ENCODE results near the gene DCC. TPM values are rescaled to one million over a fixed set of nuclear protein-coding genes. Genes with fewer than 3 reads are reported as not detected.

The DCC gene
- total RNA-seq, 2 donors from 2014 or later, result 0.03 TPM; not detected in 1

DNA sequence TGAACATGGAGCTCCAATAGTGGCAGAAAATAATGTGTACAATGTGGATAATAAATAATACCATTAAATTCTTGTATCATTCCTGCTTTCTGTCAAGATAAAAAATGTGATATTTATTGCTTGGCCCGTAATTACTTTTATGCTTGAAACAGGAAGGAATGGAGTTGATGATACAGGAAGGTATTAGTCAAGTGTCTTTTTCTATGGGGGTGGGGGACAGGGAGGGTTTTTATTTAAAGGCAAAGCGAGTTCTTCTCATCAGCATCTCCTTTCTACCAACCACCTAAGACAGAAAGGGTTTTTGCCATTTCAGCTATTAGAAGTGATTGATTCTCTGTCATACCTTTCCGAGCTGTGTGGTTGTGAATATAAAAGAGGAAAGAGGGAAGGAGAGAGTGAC, 135.3 kb downstream of the DCC start:
- DNase-seq, result no peak
- no peak for ATAC-seq
- intact Hi-C loops (cut with DNase I), result no loop called here

DNA sequence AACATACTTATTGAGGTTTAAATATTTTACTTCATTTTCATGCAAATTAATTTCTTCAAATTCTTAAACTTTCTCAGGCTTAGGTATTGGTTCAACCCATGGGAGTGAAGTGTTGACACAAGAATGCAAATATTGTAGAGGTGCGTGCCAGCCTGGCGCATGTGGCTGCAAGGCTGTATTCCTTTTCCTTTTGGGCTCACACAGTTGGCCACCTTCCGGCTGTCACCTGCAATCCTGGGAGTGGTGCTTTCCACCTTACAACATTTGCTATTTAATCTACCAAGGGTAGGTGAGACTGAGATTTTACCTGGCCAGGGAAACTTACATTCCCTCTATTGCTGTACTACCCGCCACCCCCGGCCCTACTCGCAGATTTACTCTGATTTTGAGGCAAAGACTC, 141.1 kb downstream of the DCC start:
- ATAC-seq, result no peak
- DNase-seq, result no peak
- intact Hi-C loops (cut with DNase I), result no loop called here

DNA sequence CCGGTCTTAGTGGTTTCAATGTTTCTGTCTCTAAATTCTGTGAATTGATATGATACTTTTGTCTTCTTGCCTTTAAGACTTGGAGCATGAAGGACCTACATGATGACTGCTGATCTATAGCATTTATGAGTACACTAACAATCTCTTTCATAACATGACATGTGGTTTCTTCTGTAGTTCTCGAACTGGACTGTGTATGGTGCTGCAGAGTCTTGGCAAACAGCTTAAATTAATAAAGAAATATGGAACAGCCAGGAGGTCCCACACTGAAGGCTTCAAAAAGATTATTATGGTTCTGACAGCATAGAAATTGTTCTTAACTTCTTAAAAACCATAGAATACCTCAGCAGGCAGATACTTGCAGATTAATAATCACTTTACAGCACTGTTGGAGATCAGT, 145.0 kb downstream of the DCC start:
- ATAC-seq, result no peak

DNA sequence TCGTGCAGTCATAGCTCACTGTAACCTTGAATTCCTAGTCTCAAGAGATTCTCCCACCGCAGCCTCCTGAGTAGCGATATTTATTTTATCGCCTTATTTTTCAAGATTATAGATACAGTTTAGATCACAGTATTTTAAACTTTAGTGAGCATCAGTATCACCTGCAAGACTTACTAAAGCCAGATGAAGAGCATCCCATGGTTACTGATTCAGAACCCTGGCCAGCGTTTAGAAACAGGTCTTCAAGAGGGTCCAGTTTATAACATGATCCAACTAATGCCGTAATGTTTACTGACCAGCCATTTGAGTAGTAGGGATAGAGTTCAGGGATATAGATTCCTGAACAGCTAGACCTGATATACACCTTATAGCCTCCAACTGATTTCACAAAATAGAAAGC, 146.1 kb downstream of the DCC start:
- no peak for DNase-seq
- no peak for ATAC-seq
- intact Hi-C loops (cut with DNase I), result no loop called here

More for the DNA sequence above, 145.0 kb downstream of the DCC start:
- DNase-seq, result no peak
- intact Hi-C loops (cut with DNase I), result no loop called here

DNA sequence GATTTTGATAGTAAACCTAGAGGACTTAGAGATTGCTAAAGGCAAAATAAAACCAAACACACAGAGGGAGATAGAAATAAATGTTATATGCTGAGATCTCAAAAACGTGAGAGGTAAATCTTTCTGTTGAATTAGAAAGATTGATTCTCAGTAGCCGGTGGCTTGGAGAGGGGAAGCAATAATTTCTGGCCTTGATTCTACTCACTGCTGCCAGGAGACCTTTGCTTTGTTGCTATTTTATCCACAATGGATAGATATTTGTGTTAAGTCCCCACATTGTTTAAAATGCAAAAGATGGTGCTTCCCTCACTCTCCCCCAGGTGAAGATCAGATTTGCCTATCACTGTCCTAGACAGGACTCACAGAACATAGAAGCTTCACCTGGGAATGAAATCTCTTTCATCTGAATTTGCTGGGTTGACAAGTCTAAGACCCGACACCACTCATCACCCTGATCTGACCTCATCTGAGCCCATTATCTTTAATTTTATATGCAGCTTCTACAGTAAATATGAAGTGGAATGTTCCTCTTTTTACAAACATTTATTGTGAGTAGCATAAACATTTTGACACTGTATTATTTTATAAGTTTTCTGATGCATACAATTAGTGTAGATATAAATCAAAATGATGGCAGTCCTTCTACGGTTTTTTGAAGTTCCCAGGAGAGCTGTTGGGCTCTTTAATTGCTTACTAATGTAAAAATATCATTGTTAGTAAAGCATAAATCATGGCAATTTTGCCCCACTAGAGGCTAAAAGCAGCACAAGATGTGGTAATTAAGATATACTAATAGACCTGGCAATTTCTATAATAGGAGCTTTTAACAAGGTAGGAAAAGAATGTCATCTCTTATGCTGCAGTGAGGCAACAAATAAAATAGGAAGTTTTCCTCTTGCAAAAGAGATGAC, 149.7 kb downstream of the DCC start:
- intact Hi-C loops (cut with DNase I), result no loop called here
- DNase-seq (no peak), ATAC-seq (no peak)

DNA sequence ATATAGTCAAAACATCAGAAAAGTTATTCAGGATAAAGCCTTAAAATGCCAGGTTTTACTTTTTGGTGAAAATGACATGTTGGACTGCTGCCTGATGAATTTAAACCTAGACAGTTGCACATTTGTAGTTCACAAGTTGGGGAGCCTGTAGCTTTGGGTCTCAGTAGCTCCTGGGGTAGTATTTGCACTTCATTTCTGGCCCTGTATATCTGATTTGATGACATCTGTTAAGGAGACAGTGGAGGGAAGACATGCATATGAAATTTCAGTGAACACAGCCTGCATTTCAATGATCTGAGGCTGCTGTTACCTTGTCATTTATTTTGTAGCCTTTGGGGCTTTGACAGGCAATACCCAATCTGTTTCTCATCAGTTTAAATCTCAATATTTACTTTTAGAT, 156.4 kb downstream of the DCC start:
- no peak for DNase-seq
- ATAC-seq, result no peak
- intact Hi-C loops (cut with DNase I), result no loop called here

DNA sequence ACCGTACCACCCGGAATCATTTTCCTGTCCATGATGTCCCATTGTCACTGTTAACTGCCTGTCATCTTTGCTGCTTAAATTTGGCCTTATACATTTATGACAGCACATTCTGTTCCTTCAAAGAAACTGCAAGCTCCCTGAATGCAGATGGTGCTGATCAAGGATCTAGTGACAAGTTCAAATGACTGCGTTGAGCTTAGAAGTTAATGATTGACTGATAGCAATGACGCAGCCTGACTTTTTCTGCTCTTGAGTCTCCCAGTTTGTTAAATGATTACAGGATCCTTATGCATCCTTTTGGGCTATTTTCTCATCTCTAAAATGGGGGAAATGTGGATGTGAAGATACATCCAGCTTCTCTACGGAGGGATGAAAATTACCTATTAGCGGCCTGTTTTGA, 159.0 kb downstream of the DCC start:
- intact Hi-C loops (cut with DNase I), result no loop called here
- no peak for ATAC-seq

DNA sequence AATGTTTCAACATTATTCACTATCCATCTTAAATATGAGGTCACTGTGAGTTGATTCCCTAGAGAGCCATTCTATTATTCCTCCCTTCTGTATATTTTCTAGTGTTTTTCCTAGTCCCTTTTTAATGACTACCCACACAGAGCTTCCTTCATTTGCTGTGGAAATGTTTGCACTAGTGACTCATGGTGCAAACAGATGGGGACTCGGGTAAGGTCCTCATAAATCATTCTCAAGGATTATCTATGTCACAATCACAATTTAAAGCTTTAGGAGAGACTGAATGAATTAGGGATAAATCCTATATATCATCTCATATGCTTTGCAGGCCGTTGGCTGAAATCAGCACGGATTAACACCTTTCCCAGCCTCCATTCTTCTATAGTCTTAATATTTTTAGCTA, 159.6 kb downstream of the DCC start:
- ATAC-seq, result no peak
- DNase-seq, result no peak
- intact Hi-C loops (cut with DNase I), result no loop called here

More for the DNA sequence above, 159.0 kb downstream of the DCC start:
- no peak for DNase-seq

DNA sequence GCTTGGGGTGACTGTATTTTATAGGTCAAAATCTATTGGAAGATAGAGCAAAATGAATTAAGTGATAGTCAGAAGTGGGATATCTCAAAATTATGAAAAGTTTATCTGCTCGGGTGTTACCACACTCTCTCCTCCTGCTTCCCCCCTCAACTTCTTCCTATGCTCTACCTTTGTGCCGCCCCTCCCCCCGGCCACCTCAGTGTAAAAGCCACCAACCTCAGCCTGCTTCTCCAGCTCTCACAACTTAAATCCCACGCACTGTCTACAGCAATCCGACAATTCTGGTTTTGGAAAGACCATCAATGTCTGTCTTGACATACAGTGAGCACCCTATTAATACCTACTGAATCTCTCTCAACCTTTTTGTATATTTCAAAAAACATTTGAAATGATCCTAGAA, 164.6 kb downstream of the DCC start:
- intact Hi-C loops (cut with DNase I), result no loop called here
- DNase-seq (no peak), ATAC-seq (no peak)

DNA sequence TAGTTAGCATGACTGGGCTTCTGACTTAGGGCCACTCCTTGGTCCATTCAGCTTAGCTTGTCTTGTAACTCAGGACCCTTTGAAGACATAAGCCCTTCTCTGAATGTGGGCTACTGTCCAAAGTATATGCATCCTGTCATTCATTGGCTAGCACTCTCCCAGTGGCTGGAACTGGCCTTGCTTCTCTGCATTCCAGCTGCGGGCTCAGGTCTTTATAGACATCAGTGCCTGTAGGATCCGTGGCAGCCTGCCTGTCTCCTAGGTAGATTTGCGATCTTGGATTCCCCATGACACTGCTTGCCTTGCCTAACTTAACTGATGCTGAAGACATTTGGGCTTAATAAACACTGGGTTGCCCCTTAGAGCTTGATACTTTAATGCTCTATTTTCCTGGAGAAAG, 170.1 kb downstream of the DCC start:
- intact Hi-C loops (cut with DNase I), result no loop called here
- DNase-seq, result no peak
- ATAC-seq, result no peak

DNA sequence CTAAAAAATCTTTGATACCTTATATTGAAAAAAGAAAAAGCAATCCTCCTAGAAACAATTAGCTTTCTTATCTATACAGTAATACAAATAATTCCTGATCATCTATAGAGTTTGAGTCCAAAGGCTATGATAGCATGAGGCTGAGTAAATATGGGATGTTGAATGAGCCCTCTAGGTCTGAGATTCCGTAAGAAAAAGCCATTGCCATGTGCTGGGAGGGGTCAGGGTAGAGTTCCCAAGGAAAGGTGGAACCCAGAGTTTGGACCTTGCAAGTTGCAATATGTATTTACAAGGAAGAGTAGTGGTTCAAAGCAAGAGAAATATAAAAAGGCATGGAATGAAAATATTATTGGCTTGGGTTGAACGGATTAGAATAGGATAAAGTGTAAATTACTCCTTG, 178.1 kb downstream of the DCC start:
- ATAC-seq, result no peak
- DNase-seq, result no peak
- intact Hi-C loops (cut with DNase I), result no loop called here

DNA sequence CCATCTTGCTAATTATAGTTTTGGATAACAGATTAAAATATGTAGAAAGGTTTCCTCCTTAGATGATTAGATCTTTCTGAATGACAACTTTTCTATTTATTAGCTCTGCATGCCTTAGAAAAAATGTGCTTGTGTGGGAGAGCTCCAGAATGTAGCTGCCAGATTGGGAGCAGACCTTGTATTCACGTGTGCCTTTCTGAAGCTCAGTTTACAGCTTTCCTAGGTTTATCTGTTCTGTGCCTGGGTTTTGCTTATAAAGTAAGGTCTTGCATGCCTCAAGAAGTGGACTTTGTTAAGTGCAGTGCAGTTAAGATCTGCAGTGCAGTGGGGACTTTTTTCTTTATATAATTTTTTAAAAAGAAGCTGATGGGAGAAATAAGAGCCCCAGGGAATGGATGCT, 179.0 kb downstream of the DCC start:
- no peak for ATAC-seq

DNA sequence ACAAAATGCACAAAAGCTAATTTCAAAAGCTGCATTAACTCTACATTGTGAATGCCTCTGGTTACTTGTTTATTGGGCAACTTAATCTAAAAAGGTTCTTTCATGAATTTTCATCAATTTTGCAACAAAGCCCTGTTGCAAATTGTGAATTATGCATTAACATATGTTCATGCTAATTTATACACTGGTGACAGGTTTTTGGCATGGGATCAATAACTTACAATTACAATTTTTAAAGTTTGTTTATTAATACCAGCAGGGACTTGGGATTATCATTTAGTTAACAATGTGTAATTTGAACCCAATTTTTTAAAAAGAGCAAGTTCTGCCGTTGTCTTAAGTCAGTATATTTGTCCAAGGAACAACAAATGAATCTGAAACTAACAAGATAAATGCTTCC, 183.6 kb downstream of the DCC start:
- DNase-seq, result no peak
- ATAC-seq, result no peak
- intact Hi-C loops (cut with DNase I), result no loop called here

More for the DNA sequence above, 179.0 kb downstream of the DCC start:
- intact Hi-C loops (cut with DNase I), result no loop called here
- no peak for DNase-seq

DNA sequence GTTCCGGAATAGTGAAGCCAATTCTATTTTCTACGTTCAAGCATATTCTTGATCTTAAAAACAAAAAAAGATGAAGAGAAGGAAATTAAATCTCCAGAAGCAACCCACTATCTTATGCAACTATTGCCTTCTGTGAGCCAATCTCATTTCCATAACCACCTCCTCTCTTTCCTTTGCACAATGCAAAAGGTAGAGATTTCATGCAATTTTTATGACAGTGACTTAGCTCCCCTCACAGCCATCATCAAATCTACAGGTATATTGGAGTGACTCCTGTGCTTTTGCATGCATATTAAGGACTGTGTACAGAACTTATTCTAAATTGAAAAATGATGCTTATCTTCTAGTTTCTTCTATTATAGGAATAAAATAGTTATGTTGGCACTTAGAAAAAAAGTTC, 191.8 kb downstream of the DCC start:
- intact Hi-C loops (cut with DNase I), result no loop called here
- ATAC-seq, result no peak
- DNase-seq, result no peak

DNA sequence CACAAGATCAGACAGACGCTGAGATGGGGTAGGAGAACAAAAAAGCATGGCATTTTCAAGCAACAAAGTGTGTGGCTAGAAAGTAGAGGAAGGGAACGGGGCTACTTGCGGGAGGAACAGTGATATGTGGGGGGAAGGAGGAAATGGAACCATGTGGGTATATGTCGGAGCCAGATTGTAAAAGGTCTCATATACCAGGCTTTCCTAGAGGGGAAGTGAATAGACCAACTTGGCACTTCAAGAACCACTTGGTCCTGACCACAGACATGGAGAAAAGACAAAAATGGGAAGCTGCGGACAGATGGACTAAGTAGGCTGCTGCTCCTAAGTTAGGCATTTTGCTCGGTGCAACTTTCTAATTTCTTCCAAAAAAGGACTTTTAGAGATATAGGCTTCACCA, 196.0 kb downstream of the DCC start:
- DNase-seq, result no peak
- intact Hi-C loops (cut with DNase I), result no loop called here
- no peak for ATAC-seq

DNA sequence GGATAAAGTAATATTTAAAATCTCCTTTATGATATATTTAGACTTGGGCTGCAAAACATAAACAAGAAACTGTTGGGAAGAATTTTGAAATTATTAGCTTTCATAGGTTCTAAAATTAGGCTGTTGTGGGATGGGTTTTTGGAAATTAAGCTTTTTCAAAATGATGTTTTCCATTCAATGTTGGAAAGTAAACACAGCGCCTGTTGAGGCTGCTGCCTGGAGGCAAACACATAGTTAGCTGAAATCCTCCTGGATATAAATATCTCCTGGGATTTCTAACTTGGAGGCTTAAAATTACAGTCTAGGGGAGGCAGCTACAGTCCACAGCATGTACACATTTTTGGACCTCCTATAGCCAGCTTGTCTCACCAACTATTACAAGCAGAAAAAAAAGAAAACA, 197.3 kb downstream of the DCC start:
- intact Hi-C loops (cut with DNase I), result no loop called here
- ATAC-seq (no peak), DNase-seq (no peak)

DNA sequence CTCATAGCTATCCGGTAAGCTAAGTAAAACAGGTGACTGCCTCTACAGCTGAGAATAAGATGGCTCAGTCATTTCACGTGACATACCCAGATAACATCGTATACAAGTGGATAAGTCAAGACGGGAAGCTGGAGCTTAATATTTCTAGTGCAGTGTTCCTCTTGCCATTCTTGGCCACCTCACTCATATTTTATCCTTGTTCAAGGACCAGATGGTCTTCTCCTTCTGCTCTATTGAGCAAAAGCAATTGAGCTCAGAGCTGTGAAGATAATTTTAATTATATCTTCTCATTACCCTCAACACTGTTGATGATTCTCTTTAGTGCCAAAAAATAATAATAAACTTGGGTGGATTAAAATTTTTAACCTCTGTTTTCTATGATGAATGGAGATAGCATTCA, 201.1 kb downstream of the DCC start:
- no peak for ATAC-seq
- intact Hi-C loops (cut with DNase I), result no loop called here
- no peak for DNase-seq

DNA sequence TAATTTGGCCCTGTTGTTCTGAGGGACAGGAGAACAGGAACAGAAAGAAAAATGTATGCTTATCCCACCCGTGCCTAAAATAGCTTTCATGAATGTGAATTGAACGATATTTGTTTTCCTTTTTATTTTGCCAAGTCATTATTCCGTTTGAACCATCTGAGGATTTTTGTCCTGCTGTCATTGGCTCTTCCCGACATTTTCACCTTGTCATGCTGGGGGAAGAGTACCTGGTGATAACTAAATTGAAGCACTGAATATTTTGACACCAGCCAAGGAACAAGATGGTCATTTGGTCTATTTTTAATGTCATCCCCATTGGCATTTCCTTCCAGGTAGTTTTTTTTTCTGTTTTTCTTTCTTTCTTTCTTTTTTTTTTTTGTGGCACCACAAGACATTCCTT, 204.1 kb downstream of the DCC start:
- no peak for DNase-seq
- intact Hi-C loops (cut with DNase I), result no loop called here
- ATAC-seq, result no peak

DNA sequence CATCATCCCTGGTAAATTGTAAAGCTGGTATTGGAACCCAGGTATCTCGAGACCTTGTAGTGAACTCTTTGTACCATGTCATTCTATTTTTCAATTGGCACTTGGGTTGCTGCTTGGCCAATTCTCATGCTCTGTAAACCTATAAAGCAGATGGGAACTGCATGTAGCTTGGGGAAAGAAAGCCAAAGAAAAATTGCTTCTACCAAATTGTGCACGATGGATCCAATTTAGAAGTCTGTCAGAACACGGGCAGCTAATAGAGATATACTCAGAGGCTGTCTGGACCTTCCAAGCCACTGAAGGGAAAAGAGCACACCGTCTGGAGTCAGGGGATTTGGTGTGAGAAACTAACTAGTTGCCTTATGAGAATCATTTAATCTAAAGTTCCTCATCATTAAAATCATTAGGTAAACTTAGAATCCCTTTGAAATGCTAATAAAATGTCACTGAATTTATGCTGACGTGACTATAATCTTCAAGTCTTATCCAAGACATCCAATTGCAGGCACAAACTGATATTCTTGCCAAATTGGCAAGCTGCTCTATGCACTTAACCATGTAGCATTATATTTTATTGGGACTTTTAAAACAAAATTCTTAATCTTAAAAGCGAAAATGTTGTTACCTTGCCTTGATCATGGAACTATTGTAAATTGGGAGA, 206.8 kb downstream of the DCC start:
- DNase-seq, result no peak
- intact Hi-C loops (cut with DNase I), result no loop called here
- ATAC-seq, result no peak

DNA sequence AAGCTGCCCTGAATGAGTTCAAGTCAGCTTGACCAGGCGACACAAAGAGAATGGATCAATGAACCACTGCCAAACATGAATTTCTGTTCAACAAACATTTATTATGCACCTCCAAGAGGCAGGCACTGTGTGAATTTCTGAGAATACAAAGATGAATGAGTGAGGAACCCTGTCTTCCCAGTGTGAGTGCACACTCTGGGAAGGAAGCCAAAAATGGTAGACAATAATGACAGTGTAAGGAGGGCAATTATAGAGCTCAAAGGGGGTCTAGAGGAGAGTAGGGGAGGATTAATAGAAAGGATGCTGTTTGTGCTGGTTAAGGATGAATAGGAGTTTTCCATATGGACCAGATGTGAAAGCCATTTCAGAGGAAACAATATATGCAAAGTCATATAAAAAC, 213.4 kb downstream of the DCC start:
- DNase-seq, result no peak
- intact Hi-C loops (cut with DNase I), result no loop called here

DNA sequence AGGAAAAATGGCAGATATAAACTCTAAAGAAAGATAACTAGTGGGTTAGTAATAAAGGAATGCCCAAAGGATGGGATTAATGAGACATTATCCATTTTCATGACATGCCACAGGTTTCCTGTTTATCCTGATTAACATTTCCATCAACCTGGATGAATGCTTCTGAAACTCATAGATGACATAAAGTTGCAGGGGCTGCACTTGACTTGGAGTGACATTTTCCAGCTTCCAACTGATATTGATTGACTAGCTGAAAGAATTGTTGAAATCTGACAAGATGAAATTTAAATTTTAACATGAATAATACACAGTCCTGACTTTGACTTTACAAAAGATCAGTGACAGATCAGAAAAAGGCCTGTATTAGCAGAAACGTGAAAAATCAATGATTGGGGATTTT, 214.2 kb downstream of the DCC start:
- ATAC-seq (no peak), DNase-seq (no peak)
- intact Hi-C loops (cut with DNase I), result no loop called here

More for the DNA sequence above, 213.4 kb downstream of the DCC start:
- ATAC-seq, result no peak
